Measurements from ENCODE around the gene EBF3.

DNA sequence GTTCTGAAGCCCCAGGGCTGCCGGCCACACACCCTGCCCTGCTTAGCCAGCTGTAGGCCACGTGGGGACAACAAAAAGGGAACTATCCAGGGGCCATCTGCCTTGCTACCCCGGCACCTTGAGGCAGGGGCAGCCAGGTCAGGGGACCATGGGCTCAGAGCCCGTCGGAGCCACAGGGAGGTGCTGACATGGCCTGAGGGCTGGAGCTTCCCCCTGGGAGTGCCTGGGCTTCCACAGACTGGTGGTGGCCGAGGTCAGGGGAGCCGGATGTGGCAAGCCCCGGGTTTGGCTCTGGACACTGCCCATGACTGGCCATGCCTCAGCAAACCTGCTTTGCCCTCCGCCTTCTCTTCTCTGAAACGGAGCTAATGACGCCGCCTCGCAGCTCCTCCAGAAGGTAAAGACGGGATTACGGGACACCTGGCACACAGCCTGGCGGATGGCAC, 178.5 kb downstream of the EBF3 start:
- TF ChIP-seq, protein P1, sequence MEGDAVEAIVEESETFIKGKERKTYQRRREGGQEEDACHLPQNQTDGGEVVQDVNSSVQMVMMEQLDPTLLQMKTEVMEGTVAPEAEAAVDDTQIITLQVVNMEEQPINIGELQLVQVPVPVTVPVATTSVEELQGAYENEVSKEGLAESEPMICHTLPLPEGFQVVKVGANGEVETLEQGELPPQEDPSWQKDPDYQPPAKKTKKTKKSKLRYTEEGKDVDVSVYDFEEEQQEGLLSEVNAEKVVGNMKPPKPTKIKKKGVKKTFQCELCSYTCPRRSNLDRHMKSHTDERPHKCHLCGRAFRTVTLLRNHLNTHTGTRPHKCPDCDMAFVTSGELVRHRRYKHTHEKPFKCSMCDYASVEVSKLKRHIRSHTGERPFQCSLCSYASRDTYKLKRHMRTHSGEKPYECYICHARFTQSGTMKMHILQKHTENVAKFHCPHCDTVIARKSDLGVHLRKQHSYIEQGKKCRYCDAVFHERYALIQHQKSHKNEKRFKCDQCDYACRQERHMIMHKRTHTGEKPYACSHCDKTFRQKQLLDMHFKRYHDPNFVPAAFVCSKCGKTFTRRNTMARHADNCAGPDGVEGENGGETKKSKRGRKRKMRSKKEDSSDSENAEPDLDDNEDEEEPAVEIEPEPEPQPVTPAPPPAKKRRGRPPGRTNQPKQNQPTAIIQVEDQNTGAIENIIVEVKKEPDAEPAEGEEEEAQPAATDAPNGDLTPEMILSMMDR (IDR thresholded peaks at IDR 0.05 in 2 of 3, conservative IDR thresholded peaks at IDR 0.05 in 1 of 3; ENCODE audit: borderline replicate concordance in 1 of 3, insufficient read depth in 1 of 3, low read depth in 2 of 3, low read length in 2 of 3): no peak
- TF ChIP-seq FOSL1 (IDR thresholded peaks at IDR 0.05; ENCODE audit: low read depth): no peak
- TF ChIP-seq RAD21 (IDR thresholded peaks at IDR 0.05; ENCODE audit: low read depth): no peak
- no peak for TF ChIP-seq POLR2AphosphoS5 (IDR thresholded peaks at IDR 0.05; ENCODE audit: low read depth, low read length)
- no peak for TF ChIP-seq EZH2 (IDR thresholded peaks at IDR 0.05)
- TF ChIP-seq SRF (IDR thresholded peaks at IDR 0.05; ENCODE audit: low read depth): no peak
- no peak for TF ChIP-seq MAX (IDR thresholded peaks at IDR 0.05)
- TF ChIP-seq POLR2A (IDR thresholded peaks at IDR 0.05; ENCODE audit: borderline replicate concordance, extremely low read depth, insufficient read depth, insufficient read length): no peak
- TF ChIP-seq SP1 (IDR thresholded peaks at IDR 0.05; ENCODE audit: low read depth): no peak
- TF ChIP-seq EZH2phosphoT487 (IDR thresholded peaks at IDR 0.05; ENCODE audit: borderline replicate concordance): no peak

Data from HCT116 (cell line).